A549 treated with RU486 at 1 μM for 4 hours (cell line): Measurements from ENCODE around the gene CEP250. TPM values are rescaled to one million over a fixed set of nuclear protein-coding genes. Genes with fewer than 3 reads are reported as not detected.

Experiments
- total RNA-seq: library from RNA; stranded (reverse); fragments of 200-300 nt; extraction: Qiagen RNA extraction; gene quantifications from 5 replicates; pipeline ENCODE4 v1.2.3, GENCODE V29; 2022; ENCODE audit warnings: low read depth

CEP250 gene
- total RNA-seq: 21.8 to 25.4 TPM (median 23.2 TPM) in 5 replicates

GRCh38 chr20:35454881-35455609 is at the start of gene CEP250:
TSS of gene CEP250 (plus strand) at chr20:35455598. CDS start at chr20:35462368, 6,770 bp downstream.

GRCh38 chr20:35529552-35529951 is 74.2 kb downstream of the CEP250 start, which contains the start of gene C20orf173:
TSS of gene C20orf173 (minus strand) at chr20:35529652. CDS start at chr20:35529373, 279 bp downstream.

GRCh38 chr20:35541783-35542662 is 86.6 kb downstream of the CEP250 start, which contains the start of gene ERGIC3:
TSS of gene ERGIC3 (plus strand) at chr20:35542078. CDS start at chr20:35542098, 20 bp downstream.

Other genes with a start within 250 kb of the CEP250 start
- 15.4 to 20.7 TPM (median 20.1 TPM) in 5 replicates for gene MMP24, start 228.9 kb upstream of the CEP250 start, total RNA-seq
- gene MMP24OS, start 177.5 kb upstream of the CEP250 start, total RNA-seq: 52.3 to 87.0 TPM (median 83.4 TPM) in 5 replicates
- gene EIF6, start 170.8 kb upstream of the CEP250 start, total RNA-seq: 343 to 441 TPM (median 381 TPM) in 5 replicates
- gene FAM83C, start 163.2 kb upstream of the CEP250 start, total RNA-seq: 0.05 to 0.13 TPM (median 0.09 TPM) in 4 of 5 replicates, not detected in the other
- 30.8 to 41.1 TPM (median 32.5 TPM) in 5 replicates for gene UQCC1, start 43.6 kb upstream of the CEP250 start, total RNA-seq
- not detected in 5 replicates for gene GDF5, start 17.4 kb upstream of the CEP250 start, total RNA-seq
- gene C20orf173, start 74.1 kb downstream of the CEP250 start, total RNA-seq: not detected in 5 replicates
- 215 to 255 TPM (median 242 TPM) in 5 replicates for gene ERGIC3, start 86.5 kb downstream of the CEP250 start, total RNA-seq
- gene SPAG4, start 160.2 kb downstream of the CEP250 start, total RNA-seq: 3.6 to 6.0 TPM (median 4.5 TPM) in 5 replicates
- 161 to 226 TPM (median 210 TPM) in 5 replicates for gene CPNE1, start 209.3 kb downstream of the CEP250 start, total RNA-seq
- gene RBM12, start 209.3 kb downstream of the CEP250 start, total RNA-seq: 71.1 to 88.6 TPM (median 84.2 TPM) in 5 replicates
- 27.9 to 38.0 TPM (median 32.2 TPM) in 5 replicates for gene NFS1, start 243.8 kb downstream of the CEP250 start, total RNA-seq
- gene ROMO1, start 243.8 kb downstream of the CEP250 start, total RNA-seq: 307 to 374 TPM (median 332 TPM) in 5 replicates